GM06990 (cell line): ENCODE measurements around the gene PDCD11.

Experiments
- DNase-seq: peaks from one replicate; pipeline ENCODE4 v3.0.0-alpha.2; 2011; ENCODE audit not compliant: insufficient read length; ENCODE audit errors: extremely low read depth
- H3K27me3 ChIP-seq: replicated peaks from 2 replicates; pipeline ENCODE4 v1.6.0; 2011; ENCODE audit warnings: low read length; ENCODE audit not compliant: control insufficient read depth, insufficient read depth
- H3K36me3 ChIP-seq: 2 replicates; pipeline ENCODE4 v1.5.1; 2011; ENCODE audit warnings: low read length; ENCODE audit not compliant: control insufficient read depth, insufficient read depth
- H3K4me3 ChIP-seq: replicated peaks from 2 replicates; pipeline ENCODE4 v1.5.1; 2011; ENCODE audit warnings: low read depth, mild to moderate bottlenecking, control low read depth, low read length
- TF ChIP-seq, protein P1 (sequence below): IDR thresholded peaks from 2 replicates; pipeline ENCODE4 v1.5.1; 2011; ENCODE audit warnings: low read length, control low read depth, mild to moderate bottlenecking, inconsistent platforms; ENCODE audit not compliant: insufficient read depth, poor library complexity, severe bottlenecking

PDCD11 gene

DNA sequence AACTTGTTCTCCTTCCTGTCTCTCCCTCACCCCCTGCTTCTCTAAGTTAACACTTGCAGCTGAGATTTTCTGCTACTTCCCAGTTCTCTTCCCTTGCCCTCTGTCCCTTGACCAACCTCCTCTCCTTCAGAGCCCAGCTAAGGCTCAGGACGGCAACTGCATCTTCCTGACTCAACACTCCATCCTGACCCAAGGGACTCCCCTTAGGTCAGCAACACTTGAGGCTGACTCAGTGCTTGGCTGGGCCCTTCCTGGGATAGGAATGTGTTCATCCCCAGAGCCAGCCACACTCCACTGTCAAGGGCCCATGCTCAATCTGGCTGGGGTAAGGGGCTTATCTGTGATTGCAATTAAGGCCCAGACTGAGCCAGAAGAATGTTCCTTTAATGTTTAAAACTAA is 52.3 kb downstream of the PDCD11 start:
- DNase-seq, result no peak
- TF ChIP-seq, protein P1, sequence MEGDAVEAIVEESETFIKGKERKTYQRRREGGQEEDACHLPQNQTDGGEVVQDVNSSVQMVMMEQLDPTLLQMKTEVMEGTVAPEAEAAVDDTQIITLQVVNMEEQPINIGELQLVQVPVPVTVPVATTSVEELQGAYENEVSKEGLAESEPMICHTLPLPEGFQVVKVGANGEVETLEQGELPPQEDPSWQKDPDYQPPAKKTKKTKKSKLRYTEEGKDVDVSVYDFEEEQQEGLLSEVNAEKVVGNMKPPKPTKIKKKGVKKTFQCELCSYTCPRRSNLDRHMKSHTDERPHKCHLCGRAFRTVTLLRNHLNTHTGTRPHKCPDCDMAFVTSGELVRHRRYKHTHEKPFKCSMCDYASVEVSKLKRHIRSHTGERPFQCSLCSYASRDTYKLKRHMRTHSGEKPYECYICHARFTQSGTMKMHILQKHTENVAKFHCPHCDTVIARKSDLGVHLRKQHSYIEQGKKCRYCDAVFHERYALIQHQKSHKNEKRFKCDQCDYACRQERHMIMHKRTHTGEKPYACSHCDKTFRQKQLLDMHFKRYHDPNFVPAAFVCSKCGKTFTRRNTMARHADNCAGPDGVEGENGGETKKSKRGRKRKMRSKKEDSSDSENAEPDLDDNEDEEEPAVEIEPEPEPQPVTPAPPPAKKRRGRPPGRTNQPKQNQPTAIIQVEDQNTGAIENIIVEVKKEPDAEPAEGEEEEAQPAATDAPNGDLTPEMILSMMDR, result no peak
- H3K4me3 ChIP-seq, result peak overlapping the region; percentile 11
- peaks cover 38% of the 10 kb centered on the region for H3K36me3 ChIP-seq
- no peaks in the 10 kb centered on the region for H3K27me3 ChIP-seq

DNA sequence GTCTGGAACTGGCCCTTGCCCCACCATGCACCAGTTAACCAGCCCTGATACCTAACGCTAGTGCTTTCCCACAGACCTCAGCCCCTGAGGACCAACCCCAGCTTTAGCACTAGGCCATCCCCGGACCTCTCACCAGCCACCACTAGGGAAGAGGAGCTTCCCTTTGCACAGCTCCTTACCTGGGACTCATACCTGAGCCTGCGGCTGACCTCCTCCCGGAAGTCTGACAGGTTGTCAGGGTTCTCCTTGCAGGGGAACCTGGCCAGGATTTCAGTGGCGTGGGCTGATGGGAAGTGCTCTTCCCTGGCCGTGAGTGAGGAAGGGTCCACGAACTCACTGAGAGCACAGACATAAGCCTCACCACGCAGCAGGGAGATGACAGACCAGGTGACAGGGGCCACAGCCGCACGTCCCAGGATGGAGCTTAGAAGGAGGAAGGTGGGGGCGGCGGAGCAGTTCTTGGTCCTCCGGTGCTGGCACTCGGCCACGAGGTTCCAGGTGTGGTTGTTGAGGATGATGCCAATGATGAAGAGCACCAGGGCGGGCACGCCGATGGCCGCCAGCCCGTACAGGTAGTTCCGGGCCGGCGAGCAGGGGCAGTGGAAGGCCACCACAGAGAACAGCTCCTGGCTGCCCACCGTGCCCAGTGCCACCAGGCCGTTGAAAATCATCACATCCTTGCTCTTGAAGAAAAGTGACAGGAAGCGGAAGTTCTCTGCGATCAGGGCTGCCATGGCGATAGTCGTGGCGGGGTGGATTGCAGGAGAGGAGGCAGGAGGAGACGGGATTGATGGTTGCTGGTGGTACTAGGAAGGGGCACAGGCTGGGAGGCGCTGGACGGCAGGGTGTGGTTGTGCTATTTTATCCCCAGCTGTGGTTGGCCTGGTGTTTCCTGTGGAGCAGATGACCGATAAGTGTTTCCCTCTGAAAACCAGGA is 53.0 kb downstream of the PDCD11 start:
- peaks cover 31% of the 10 kb centered on the region for H3K36me3 ChIP-seq
- DNase-seq, result no peak
- TF ChIP-seq, protein P1, result no peak
- H3K4me3 ChIP-seq, result peak overlapping the region; percentile 28
- no peaks in the 10 kb centered on the region for H3K27me3 ChIP-seq

DNA sequence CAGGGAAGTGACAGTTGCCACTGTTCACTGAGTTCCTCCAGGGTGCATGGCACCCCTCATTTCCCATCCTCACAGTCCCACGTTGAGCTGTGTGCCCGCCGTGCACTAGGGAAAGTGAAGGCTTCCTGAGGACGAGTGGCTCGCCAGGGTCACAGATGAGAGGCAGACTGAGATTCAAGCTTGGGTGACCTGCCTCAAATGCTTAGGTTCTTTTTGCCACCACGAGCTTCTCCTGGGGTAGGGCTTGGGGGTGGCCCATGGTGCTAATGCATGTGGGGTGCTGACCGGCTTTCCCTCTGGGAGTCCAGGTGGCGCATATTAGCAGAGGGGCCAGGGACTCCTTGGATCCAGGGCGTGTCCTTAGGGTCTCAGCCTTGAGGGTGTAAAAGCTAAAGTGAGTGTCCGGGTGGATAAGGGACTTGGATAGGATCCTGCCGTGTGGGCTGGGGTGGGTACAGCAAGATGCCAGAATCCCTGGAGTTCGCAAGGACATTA is 53.8 kb downstream of the PDCD11 start:
- Histone ChIP-seq H3K27me3 (no peaks in the 10 kb centered on the region), H3K36me3 (peaks cover 29% of the 10 kb centered on the region), H3K4me3 (peak overlapping the region; percentile 79)
- TF ChIP-seq, protein P1, result no peak
- no peak for DNase-seq

DNA sequence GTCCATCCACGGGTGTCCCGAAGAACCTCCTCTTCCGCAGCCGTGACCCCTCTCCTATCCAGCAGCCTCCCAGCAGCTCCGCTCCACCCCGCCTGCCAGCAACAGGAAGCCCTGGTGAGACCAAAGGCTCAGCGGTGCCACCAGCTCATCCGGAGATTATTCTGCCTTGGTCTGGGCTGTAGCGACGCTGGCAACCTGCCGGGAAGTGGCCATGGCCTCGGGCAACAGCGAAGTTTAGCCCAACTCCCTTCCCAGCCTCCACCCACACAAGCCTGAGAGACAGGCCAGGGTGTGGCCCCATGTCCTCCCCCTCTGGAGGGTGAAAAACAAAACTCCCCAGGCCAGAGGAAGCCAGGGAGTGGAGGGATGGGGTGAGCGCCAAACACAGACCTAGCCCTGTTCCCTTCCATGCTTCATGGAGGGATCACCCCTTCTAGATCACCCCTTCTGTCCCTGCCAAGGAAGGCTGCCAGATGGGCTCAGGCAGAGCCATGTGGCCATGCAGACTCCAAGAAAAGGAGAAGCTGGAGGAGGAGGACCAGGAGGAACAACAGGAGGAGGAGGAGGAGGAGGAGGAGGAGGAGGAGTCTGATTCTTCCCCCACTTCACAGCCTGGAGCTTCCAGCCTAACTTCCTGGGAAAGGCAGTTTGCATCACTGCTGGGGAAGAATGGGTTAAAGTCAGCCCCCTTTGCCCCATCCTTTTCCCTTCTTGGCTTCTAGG is 54.8 kb downstream of the PDCD11 start:
- H3K36me3 ChIP-seq, result peaks cover 21% of the 10 kb centered on the region
- no peak for DNase-seq
- TF ChIP-seq, protein P1, result no peak
- H3K4me3 ChIP-seq, result peak overlapping the region; percentile 79
- H3K27me3 ChIP-seq, result no peaks in the 10 kb centered on the region

DNA sequence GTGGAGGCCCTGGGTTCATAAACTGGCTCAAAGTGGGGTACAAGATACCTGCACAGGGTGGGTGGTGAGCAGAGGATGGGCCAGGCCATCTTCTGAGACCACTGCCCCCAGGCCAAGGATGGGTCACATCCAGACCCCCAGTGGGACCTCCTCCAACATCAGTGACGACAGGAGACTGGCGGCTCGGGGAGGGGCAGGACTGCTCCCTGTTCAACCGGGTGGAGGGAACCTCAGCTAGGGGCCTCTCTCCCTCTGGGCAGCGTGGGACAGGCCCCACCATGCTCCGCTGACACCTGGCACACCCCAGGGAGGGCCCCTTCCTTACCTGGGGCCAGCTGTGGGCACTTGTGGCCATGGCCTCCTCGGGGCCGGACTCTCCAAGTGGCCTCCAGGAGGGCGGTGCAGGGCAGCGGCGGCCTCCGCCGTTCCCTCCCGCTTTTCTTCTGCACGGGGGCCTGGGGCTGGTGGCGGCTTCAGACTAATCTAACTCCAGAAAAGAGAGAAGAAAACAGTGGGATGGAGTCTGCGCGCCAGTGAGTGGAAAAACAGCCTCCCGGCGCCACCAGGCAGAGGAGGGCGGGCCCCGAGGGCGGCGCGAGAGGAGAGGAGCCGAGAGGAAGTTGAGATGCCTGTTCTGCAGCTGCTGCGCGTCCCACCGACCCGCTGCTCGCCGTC is 55.5 kb downstream of the PDCD11 start, which contains the start of gene CALHM2:
Gene CALHM2 (minus strand): TSS at position 540 of the 675 bp plus-strand sequence. CDS start 2,429 bp downstream, outside the sequence.
- no peaks in the 10 kb centered on the region for H3K27me3 ChIP-seq
- TF ChIP-seq, protein P1, result no peak
- DNase-seq, result peak; percentile 67
- H3K36me3 ChIP-seq, result peaks cover 16% of the 10 kb centered on the region
- H3K4me3 ChIP-seq, result peak within 1 kb of the TSS; percentile 79
